GM18867 (cell line): Measurements from ENCODE around the gene CPNE2.
A peak's percentile ranks its signal among the peaks of the same experiment; 100 is the strongest.
"Not testable (repeated sequence)": the region's sequence is repeated elsewhere in the genome, so short reads cannot be mapped to it uniquely, and the experiment has no call there.

Experiments used
- ATAC-seq: cut with Tn5 transposase; IDR thresholded peaks from one replicate; pipeline ENCODE4 v1.9.1; 2021; ENCODE audit warnings: mild to moderate bottlenecking, moderate library complexity; ENCODE audit not compliant: unreplicated experiment

CPNE2 gene

GRCh38 chr16:57165483-57165882 lies 73.1 kb downstream of the CPNE2 start:
- ATAC-seq: no peak

GRCh38 chr16:57165938-57166337 lies 73.6 kb downstream of the CPNE2 start:
- ATAC-seq: no peak

GRCh38 chr16:57166451-57166850 lies 74.1 kb downstream of the CPNE2 start:
- no peak for ATAC-seq

- no peak for ATAC-seq
Measured at GRCh38 chr16:57166951-57167350, 74.6 kb downstream of the CPNE2 start.

- ATAC-seq: no peak
Measured at GRCh38 chr16:57167538-57167937, 75.2 kb downstream of the CPNE2 start.

- ATAC-seq: no peak
Measured at GRCh38 chr16:57167953-57168352, 75.6 kb downstream of the CPNE2 start.

GRCh38 chr16:57169327-57169726 lies 76.9 kb downstream of the CPNE2 start:
- ATAC-seq: no peak

- ATAC-seq: no peak
Measured at GRCh38 chr16:57172721-57173290, 80.4 kb downstream of the CPNE2 start.

GRCh38 chr16:57175896-57176295 lies 83.5 kb downstream of the CPNE2 start:
- ATAC-seq: no peak

- ATAC-seq: no peak
Measured at GRCh38 chr16:57178196-57178595, 85.8 kb downstream of the CPNE2 start.

- no peak for ATAC-seq
Measured at GRCh38 chr16:57178793-57179212, 86.4 kb downstream of the CPNE2 start.

- no peak for ATAC-seq
Measured at GRCh38 chr16:57179215-57179828, 86.9 kb downstream of the CPNE2 start.

- ATAC-seq: no peak
Measured at GRCh38 chr16:57184113-57184512, 91.7 kb downstream of the CPNE2 start.

- no peak for ATAC-seq
Measured at GRCh38 chr16:57184887-57185445, 92.6 kb downstream of the CPNE2 start.

GRCh38 chr16:57185446-57185944 lies 93.1 kb downstream of the CPNE2 start:
- ATAC-seq: peak; percentile 34

GRCh38 chr16:57185945-57186871 lies 93.8 kb downstream of the CPNE2 start, which contains the start of the genes PSME3IP1 and RSPRY1:
PSME3IP1 (minus strand) TSS chr16:57186039; CDS start chr16:57173854, 12,185 bp downstream.
RSPRY1 (plus strand) TSS chr16:57186329; CDS start chr16:57204659, 18,330 bp downstream.
- ATAC-seq: peak; percentile 88

GRCh38 chr16:57186872-57187854 lies 94.8 kb downstream of the CPNE2 start:
- ATAC-seq: no peak

GRCh38 chr16:57187902-57188710 lies 95.7 kb downstream of the CPNE2 start:
- ATAC-seq: not testable (repeated sequence)

- ATAC-seq: no peak
Measured at GRCh38 chr16:57188711-57189002, 96.3 kb downstream of the CPNE2 start.
